GM12873 (cell line): ENCODE data around the gene PIGT.
A peak's percentile ranks its signal among the peaks of the same experiment; 100 is the strongest.

Source experiments
- CTCF ChIP-seq: IDR thresholded peaks from 2 replicates; pipeline ENCODE4 v1.5.1; 2012; ENCODE audit warnings: low read depth, mild to moderate bottlenecking, moderate library complexity, low read length, control low read depth; ENCODE audit not compliant: insufficient read depth; ENCODE audit errors: missing control alignments

PIGT gene

GRCh38 chr20:45372646-45373352 is 43.1 kb upstream of the PIGT start:
- TF ChIP-seq CTCF = no peak

- TF ChIP-seq CTCF = peak; percentile 93
Observed at GRCh38 chr20:45373353-45374100, 42.4 kb upstream of the PIGT start.

GRCh38 chr20:45374101-45374467 is 41.9 kb upstream of the PIGT start:
- TF ChIP-seq CTCF = no peak

- TF ChIP-seq CTCF = no peak
Observed at GRCh38 chr20:45374966-45375365, 41.0 kb upstream of the PIGT start.

GRCh38 chr20:45377269-45377668 is 38.7 kb upstream of the PIGT start:
- no peak for TF ChIP-seq CTCF

GRCh38 chr20:45378191-45378590 is 37.8 kb upstream of the PIGT start, which contains the start of gene TP53TG5:
TP53TG5 (minus strand) TSS chr20:45378325; CDS start chr20:45378236, 89 bp downstream.
- no peak for TF ChIP-seq CTCF

GRCh38 chr20:45387274-45387673 is 28.7 kb upstream of the PIGT start:
- TF ChIP-seq CTCF = no peak
